Gastrocnemius medialis (tissue), 4 donors: ENCODE results near the gene LURAP1L.

Experiments used
- CTCF ChIP-seq, 5 experiments: fragments of 450-650 bp in 3 of 5; fragments of 200-600 bp in 2 of 5; sonication (generic) in 2 of 5; IDR thresholded peaks in 4 of 5; conservative IDR thresholded peaks in 1 of 5; 1 replicate in 4 of 5; 2 replicates in 1 of 5; pipeline ENCODE4 v1.5.1; 2016 to 2019; ENCODE audit warnings: antibody characterized with exemption in 5 of 5, mild to moderate bottlenecking in 3 of 5, moderate library complexity in 3 of 5
- POLR2A ChIP-seq, 2 donors: fragments of 450-650 bp; IDR thresholded peaks; one replicate each; pipeline ENCODE4 v1.6.1; 2017; ENCODE audit warnings: antibody characterized with exemption in 2 of 2, mild to moderate bottlenecking in 2 of 2, moderate library complexity in 2 of 2

- TF ChIP-seq CTCF (IDR thresholded peaks at IDR 0.05 in 4 of 5, conservative IDR thresholded peaks at IDR 0.05 in 1 of 5) (no peak), POLR2A (IDR thresholded peaks at IDR 0.05) (no peak)
Observed at GRCh38 chr9:12815888-12816287, 41.1 kb downstream of the LURAP1L start.
